ENCODE data around the gene C12orf60.

The C12orf60 gene

DNA sequence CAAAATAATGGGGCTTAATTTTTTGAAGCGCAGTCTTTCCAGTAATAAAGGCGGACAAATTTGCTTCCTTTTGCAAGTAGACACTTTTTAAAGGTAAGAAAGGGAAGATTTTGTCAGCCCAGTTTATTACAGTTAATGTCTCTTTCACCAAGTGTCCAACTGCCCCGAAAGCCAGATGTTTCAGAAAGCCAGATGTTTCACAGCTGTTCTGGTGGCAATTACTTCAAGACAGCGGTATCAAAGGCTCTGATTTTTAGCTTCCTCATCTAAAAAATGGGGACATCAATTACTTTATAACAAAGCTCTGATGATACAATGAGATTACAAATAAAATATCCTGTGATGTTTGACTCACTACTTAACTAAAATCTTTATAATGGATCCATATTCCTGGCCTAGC is 1.2 kb upstream of the C12orf60 start:
- TF ChIP-seq, protein P1, sequence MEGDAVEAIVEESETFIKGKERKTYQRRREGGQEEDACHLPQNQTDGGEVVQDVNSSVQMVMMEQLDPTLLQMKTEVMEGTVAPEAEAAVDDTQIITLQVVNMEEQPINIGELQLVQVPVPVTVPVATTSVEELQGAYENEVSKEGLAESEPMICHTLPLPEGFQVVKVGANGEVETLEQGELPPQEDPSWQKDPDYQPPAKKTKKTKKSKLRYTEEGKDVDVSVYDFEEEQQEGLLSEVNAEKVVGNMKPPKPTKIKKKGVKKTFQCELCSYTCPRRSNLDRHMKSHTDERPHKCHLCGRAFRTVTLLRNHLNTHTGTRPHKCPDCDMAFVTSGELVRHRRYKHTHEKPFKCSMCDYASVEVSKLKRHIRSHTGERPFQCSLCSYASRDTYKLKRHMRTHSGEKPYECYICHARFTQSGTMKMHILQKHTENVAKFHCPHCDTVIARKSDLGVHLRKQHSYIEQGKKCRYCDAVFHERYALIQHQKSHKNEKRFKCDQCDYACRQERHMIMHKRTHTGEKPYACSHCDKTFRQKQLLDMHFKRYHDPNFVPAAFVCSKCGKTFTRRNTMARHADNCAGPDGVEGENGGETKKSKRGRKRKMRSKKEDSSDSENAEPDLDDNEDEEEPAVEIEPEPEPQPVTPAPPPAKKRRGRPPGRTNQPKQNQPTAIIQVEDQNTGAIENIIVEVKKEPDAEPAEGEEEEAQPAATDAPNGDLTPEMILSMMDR (IDR thresholded peaks at IDR 0.05; ENCODE audit: control insufficient read depth, extremely low read depth, insufficient read depth), result no peak
- DNase-seq (ENCODE audit: low read depth), result no peak
- peak overlapping the region; percentile 92 for H3K4me3 ChIP-seq (ENCODE audit: low read depth, low read length)

DNA sequence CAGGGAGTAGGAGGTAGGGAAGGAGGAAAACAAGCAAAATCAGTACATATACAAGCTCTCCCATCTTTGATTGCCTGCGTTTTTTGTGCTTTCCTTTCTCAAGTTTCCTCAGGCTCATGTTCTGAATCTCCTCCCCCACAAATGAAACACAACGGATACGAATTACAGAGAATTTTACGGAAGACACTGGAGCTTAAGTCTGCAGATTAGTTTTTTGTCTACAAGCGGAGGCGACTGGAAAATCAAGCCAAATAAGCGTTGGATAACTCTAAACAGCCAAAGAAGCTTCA is 804 bp upstream of the C12orf60 start:
- peak overlapping the region; percentile 92 for H3K4me3 ChIP-seq (ENCODE audit: low read depth, low read length)
- TF ChIP-seq, protein P1 (IDR thresholded peaks at IDR 0.05; ENCODE audit: control insufficient read depth, extremely low read depth, insufficient read depth), result no peak
- no peak for DNase-seq (ENCODE audit: low read depth)

DNA sequence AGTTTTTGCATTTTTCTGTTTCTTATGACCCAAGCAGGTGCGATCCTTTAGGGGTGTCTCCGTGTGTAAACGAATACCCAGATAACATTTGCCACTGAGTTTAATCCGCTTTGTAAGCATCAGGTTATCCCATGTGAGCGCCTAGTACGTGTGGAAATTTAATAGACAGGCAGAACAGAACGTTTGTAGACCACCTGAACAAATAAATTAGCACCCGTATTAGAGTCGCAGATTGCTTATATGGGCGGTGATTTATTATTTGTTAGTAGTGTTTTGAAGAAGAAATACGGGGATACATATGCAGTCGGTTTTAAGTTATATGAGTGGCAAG is 325 bp downstream of the C12orf60 start:
- DNase-seq (ENCODE audit: low read depth), result no peak
- TF ChIP-seq, protein P1 (IDR thresholded peaks at IDR 0.05; ENCODE audit: control insufficient read depth, extremely low read depth, insufficient read depth), result no peak
- peak overlapping the region; percentile 92 for H3K4me3 ChIP-seq (ENCODE audit: low read depth, low read length)

DNA sequence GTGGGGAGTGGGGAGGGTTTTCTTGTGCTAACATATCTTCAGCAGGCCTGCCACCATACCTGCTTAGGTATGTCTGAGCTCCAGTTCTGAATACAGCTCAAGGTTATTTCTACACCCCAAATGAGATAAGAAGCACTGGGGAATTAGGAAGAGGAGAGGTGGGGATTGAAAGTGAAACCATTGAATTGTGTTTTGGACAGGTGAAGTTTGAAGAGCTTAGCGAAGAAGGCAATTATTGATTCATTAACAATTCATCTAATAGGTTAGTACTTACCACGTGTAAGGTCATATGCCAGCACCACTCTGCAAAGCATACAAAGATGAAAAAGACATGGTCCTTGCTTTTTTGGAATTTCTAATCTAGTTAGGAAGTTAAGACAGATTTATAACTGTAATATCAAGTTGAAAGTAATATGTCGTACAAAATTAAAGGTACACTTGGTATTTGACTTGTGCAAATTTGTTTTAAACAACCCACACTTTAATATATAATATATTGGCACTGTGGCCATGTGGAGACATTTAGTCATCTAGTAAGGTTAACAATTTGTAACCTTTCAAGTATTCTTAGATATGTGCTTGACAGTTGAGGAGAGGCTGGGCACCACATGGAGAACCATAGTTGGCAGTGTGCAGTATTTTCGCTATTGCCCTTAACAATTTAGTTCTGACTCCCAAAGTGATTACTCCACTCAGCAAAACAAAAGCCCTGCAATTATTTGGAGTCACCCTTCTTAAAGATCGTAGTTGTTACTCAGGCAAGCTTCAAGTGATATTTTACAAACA is 6.9 kb downstream of the C12orf60 start:
- TF ChIP-seq, protein P1 (IDR thresholded peaks at IDR 0.05; ENCODE audit: control insufficient read depth, extremely low read depth, insufficient read depth), result no peak
- no peak overlapping the region for H3K4me3 ChIP-seq (ENCODE audit: low read depth, low read length)

DNA sequence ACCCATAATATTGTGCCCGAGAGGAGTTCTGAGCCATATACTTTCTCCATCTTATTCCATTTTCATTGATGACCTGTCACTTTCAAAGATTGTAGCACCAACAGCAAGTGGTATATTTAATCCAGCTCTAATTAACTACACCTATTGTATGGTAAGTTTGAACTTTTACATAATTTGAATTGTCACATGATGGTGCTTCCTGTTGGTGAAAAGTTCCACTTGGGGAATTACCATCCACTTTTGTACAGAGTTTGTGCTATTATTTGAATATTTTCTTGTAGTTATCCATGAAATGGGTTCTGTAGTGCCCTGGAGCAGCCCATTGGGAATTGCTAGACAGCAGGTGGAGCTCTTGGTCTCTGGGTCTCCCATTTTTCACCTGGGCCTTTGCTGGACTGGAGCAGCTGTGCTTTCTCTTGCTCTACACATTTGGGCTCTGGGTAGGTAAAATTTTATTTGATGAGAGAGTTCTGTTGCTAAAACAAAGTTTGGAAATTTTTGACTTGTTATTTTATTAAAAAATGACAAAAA is 7.5 kb downstream of the C12orf60 start:
- peak; percentile 8 for DNase-seq (ENCODE audit: low read depth)
- TF ChIP-seq, protein P1 (IDR thresholded peaks at IDR 0.05; ENCODE audit: control insufficient read depth, extremely low read depth, insufficient read depth), result peak; percentile 71
- H3K4me3 ChIP-seq (ENCODE audit: low read depth, low read length), result no peak overlapping the region

More for the DNA sequence above, 6.9 kb downstream of the C12orf60 start:
- DNase-seq (ENCODE audit: low read depth), result no peak

DNA sequence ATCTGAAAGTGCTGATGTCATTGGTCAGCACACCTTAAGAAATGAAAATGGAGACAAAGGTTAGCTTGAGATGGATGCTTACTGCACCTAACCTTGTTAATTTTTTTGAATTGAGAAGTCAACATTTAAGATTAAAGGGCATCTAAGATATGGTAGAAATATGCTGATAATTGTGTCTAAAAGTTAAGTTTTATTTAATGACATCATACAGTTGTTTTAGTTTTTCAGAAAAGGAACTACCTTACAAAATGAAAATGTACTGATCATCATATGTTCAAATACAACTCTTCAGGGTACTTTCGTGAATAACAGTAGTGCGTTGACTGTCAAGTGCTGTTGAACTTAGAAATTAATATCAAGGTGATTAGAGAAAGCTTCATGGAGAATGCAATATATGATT is 8.0 kb downstream of the C12orf60 start:
- H3K4me3 ChIP-seq (ENCODE audit: low read depth, low read length), result no peak overlapping the region
- DNase-seq (ENCODE audit: low read depth), result no peak
- TF ChIP-seq, protein P1 (IDR thresholded peaks at IDR 0.05; ENCODE audit: control insufficient read depth, extremely low read depth, insufficient read depth), result no peak

DNA sequence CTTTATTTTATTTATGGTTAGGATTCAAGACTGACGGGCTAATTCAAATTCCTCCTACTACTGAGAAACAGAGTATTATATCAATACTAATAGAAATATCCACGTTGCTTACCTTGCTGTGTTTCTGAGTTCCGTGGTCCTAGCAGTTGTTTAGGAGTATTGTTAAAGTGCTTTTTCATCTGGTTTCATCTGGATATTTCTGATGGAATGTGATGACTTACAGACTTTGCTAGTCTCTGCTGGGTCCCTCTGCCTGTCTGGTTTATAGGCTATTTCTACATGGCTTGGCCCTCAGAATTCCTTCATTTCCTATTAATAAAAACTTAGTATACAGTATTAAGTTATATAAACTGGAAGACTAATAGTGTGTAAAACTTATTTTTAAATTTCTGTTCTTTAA is 10.5 kb downstream of the C12orf60 start, which contains the start of gene SMCO3:
TSS of gene SMCO3 (minus strand) at position 169 of the 400 bp plus-strand sequence. CDS start 7,502 bp downstream, outside the sequence.
- TF ChIP-seq, protein P1 (IDR thresholded peaks at IDR 0.05; ENCODE audit: control insufficient read depth, extremely low read depth, insufficient read depth), result no peak
- DNase-seq (ENCODE audit: low read depth), result no peak
- H3K4me3 ChIP-seq (ENCODE audit: low read depth, low read length), result no peak within 1 kb of the TSS

Measured in LNCaP clone FGC (cell line).